Skeletal muscle satellite cell (primary cell): ENCODE results near the gene ADAM15.

Experiments
- H3K27me3 ChIP-seq: 2 replicates; pipeline ENCODE4 v1.7.0; 2013; ENCODE audit warnings: low read length; ENCODE audit not compliant: control insufficient read depth, insufficient read depth
- H3K36me3 ChIP-seq: 2 replicates; pipeline ENCODE4 v1.7.0; 2013; ENCODE audit warnings: mild to moderate bottlenecking, control low read depth, low read length; ENCODE audit not compliant: insufficient read depth
- H3K4me1 ChIP-seq: 2 replicates; pipeline ENCODE4 v1.7.0; 2013; ENCODE audit warnings: low read length; ENCODE audit not compliant: control insufficient read depth, insufficient read depth
- H3K4me2 ChIP-seq: 2 replicates; pipeline ENCODE4 v1.7.0; 2013; ENCODE audit warnings: mild to moderate bottlenecking, low read length
- H3K4me3 ChIP-seq: 2 replicates; pipeline ENCODE4 v1.7.0; 2013; ENCODE audit warnings: low read length
- H3K9ac ChIP-seq: 2 replicates; pipeline ENCODE4 v1.7.0; 2013; ENCODE audit warnings: mild to moderate bottlenecking, low read depth, low read length, moderate library complexity
- H3K9me3 ChIP-seq: replicated peaks from 2 replicates; pipeline ENCODE4 v1.7.0; 2013; ENCODE audit warnings: mild to moderate bottlenecking, control low read depth, low read length

The ADAM15 gene

DNA sequence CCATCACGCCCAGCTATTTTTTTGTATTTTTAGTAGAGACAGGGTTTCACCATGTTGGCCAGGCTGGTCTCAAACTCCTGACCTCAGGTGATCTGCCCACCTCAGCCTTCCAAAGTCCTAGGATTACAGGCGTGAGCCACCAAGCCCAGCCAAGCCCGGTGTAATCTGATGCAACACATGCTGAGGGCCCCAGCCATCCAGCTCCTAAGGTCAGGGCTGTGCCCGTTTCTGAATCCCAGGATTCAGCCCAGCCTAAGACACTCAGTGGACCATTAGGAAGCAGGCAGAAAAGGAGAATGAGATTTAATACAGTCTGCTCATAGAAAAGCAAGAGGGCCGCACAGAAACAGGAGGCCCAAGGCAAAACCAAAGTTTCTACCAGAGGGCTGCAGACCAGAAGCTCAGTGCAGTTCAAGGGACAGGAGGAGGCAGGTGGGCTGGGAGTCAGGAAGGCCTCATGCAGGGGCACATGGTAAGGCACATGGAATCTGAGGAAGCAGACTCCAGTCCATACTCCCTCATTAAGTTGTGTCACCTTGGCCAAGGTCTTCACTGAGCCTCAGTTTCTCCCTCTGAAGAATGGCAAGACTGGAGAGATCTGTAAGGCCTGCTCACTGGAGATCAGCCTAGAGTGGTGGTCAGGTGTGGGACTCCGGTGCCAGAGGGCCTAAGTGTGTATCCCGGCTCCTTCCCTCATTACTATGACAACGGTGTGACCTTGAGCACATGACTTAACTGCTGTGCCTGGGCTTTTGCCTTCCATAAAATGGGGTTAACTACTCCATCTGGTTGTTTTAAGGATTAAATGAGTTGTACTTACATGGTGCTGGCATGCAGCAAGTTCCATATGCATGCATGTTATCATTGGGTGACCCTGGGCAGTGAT is 2.4 kb upstream of the ADAM15 start:
- peaks cover 36% of the 10 kb centered on the region for H3K4me1 ChIP-seq
- no peaks in the 10 kb centered on the region for H3K9me3 ChIP-seq
- peaks cover 6% of the 10 kb centered on the region for H3K36me3 ChIP-seq
- no peak overlapping the region for H3K4me3 ChIP-seq
- H3K27me3 ChIP-seq: no peaks in the 10 kb centered on the region
- H3K4me2 ChIP-seq: no peak overlapping the region
- H3K9ac ChIP-seq: no peak overlapping the region

DNA sequence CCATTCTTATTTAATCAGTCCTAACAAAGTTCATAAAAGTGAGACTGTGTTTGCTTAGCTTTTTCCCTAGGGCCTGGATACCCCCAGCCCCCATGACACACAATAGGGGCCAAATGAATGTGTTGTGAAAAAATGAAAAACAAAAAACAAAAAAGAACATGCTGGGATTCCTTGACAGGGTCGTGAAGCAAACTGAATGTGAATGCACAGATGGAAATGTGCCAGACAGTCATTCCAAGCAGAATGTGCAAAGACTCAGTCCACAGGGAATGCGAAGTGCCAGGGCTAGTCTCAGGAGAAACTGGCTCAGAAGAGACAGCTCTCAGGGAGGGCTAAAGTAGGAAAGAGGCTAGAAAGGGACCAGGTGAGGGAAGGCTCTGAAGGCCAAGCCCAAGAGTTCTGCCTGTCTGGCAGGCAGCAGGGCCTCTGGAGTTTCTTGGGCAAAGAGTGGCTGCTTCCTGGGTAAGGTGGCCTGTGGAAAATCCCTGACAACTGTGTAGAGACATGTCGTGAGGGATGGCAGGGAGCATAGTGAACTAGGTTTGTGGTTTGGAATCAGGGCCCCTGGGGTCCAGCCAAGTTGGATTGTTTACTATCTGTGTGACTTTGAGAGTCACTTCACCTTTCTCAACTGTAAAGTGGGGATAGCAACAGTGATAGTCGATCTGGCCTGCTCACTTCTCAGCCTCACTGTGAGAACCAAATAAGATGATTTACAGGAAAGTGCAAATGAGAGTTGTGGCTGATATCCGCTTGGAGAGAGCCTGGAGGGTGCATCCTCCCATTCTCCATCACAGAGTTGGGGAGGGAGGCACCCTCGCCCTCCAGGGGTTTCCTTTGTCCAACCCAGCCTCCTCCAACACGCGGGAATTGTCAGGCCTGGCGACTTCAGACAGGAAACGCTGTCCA is 1.2 kb upstream of the ADAM15 start:
- Histone ChIP-seq H3K4me3 (peak overlapping the region; percentile 84), H3K27me3 (no peaks in the 10 kb centered on the region), H3K4me1 (peaks cover 32% of the 10 kb centered on the region), H3K4me2 (peak overlapping the region; percentile 97), H3K36me3 (peaks cover 13% of the 10 kb centered on the region), H3K9me3 (no peaks in the 10 kb centered on the region), H3K9ac (peak overlapping the region; percentile 76)

DNA sequence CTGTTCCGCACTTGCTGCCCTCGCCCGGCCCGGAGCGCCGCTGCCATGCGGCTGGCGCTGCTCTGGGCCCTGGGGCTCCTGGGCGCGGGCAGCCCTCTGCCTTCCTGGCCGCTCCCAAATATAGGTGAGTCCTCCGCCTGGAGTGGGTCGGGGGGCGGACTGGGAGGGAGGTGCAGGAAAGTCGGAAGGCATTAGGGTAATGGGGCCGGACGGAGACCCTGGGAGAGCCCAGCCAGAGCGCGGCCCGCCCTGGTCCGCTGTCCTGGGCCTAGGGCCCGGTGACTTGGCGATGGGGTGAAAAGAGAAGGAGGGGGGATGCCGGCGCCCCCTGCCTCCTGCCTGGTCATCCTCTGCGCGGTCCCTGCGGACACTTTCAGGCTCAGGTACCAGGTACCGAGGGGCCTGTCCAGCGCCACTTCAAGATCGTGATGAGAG is 243 bp downstream of the ADAM15 start:
- peak overlapping the region; percentile 84 for H3K9ac ChIP-seq
- H3K9me3 ChIP-seq: no peaks in the 10 kb centered on the region
- H3K4me2 ChIP-seq: peak overlapping the region; percentile 97

DNA sequence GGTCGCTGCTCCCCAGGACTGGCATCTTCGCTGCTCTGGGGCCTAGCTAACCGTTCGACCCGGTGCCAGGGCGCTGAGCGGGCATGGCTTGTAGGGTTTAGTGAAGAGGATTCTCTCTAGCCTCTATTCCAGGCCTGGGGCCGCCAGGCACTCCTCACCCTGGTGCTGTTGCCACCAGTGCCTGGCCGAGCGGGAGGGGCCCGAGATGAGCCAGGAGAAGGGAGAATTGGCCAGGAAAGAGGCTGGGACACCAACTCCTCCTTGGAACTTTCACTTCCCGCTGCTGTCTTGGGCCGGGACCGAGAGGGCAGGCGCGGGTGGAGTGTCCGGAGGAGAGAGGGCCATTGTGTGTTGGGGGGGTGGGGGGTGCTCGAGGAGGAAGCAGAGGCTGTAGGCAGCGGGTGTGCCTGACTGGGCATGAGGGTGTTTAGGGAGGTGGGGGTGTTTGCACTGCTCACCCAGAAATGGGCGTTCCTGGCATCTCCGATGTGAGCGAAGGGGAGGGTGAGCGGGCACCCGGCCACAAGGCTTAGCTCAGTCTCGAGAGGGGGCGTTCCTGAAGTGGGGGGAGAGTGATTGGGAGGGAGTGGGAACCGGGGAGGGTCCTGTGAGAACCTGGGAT is 772 bp downstream of the ADAM15 start:
- Histone ChIP-seq H3K27me3 (no peaks in the 10 kb centered on the region), H3K4me1 (peaks cover 27% of the 10 kb centered on the region), H3K4me2 (peak overlapping the region; percentile 97), H3K9me3 (no peaks in the 10 kb centered on the region), H3K9ac (peak overlapping the region; percentile 84), H3K36me3 (peaks cover 28% of the 10 kb centered on the region), H3K4me3 (peak overlapping the region; percentile 84)

More for the DNA sequence above, 243 bp downstream of the ADAM15 start:
- peaks cover 23% of the 10 kb centered on the region for H3K36me3 ChIP-seq
- peaks cover 27% of the 10 kb centered on the region for H3K4me1 ChIP-seq
- H3K4me3 ChIP-seq: peak overlapping the region; percentile 84
- no peaks in the 10 kb centered on the region for H3K27me3 ChIP-seq

DNA sequence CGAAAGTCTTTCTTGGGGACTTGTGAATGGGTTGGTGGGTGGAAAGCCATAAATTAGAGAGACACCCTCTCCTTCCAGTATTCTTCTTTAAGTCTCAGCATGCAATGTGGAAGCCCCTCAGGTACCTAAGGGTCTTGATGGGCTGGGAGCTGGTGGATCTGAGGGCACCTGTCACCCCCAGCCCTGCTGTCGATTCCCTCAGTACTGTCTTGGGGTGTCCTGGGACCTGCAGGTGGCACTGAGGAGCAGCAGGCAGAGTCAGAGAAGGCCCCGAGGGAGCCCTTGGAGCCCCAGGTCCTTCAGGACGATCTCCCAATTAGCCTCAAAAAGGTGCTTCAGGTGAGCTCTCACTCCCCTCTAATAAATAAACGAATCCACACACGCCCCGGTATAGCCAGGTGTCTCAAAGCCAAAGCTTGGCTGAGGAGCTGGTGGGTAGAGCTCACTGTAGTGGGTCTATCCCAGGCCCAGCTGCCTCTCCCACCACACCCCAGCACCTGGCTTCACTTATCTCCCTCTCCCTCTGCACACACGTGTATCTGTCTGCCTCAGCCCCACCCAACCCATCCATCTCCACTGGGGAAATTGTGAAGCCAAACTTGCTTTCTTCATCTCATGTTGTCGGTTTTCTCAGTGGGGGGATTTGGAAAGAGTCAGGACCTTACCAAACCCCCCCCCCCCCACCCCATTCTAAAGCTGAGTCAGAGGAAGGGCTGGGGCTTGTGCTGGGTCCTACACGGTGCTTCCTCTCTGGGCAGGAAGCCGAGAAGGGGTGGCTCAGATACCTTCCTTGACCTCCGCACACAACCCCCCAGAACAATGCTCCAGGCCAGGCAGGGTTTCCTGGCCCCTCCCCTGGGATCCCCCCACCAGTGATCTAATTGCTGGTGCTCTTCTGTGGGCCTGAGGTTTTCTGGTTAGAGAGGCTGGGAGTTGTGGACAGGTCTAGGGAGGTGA is 1.6 kb downstream of the ADAM15 start:
- H3K9ac ChIP-seq: peak overlapping the region; percentile 84
- H3K4me1 ChIP-seq: peaks cover 27% of the 10 kb centered on the region
- H3K4me3 ChIP-seq: peak overlapping the region; percentile 84
- no peaks in the 10 kb centered on the region for H3K27me3 ChIP-seq
- peak overlapping the region; percentile 97 for H3K4me2 ChIP-seq
- H3K36me3 ChIP-seq: peaks cover 36% of the 10 kb centered on the region
- H3K9me3 ChIP-seq: no peaks in the 10 kb centered on the region

DNA sequence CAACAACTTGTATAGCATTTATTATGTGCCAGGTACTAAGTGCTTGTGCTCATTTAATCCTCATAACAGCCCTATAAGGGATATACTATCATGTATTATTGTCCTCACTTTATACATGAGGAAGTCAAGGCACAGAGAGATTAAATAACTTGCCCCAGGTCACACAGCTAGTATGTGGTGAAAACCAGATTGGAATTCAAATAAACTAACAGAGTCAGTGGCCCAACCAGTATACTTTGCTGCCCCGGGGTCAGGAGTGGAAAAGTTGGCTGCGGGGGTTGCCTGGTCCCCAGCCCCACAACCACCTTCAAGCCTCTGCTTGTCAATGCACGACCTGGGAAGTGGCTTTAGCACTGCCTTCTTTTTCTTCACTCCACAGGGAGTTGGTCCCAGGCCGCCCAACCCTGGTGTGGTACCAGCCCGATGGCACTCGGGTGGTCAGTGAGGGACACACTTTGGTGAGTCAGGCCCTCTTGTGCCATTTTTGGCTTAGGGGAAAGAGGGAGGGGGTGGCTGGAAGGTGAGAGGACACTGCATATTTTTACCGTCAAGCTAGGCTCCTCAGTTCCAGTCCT is 2.5 kb downstream of the ADAM15 start:
- Histone ChIP-seq H3K9ac (no peak overlapping the region), H3K4me3 (no peak overlapping the region)

DNA sequence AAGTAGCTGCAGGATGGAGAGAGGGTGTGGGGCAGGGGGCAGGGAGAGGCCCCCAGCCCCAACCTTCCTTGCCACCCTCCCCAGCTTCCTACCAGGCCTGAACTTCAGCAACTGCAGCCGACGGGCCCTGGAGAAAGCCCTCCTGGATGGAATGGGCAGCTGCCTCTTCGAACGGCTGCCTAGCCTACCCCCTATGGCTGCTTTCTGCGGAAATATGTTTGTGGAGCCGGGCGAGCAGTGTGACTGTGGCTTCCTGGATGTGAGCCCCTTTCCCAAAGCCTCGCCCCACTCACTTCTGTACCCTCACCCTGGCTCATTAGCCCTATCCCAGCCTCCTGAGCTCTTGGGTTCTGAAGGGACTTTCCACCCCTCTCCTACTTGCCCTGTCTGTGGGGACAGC is 6.0 kb downstream of the ADAM15 start:
- Histone ChIP-seq H3K36me3 (peaks cover 54% of the 10 kb centered on the region), H3K9ac (no peak overlapping the region), H3K4me1 (peaks cover 16% of the 10 kb centered on the region), H3K9me3 (no peaks in the 10 kb centered on the region), H3K4me2 (no peak overlapping the region), H3K4me3 (no peak overlapping the region), H3K27me3 (no peaks in the 10 kb centered on the region)

More for the DNA sequence above, 2.5 kb downstream of the ADAM15 start:
- H3K9me3 ChIP-seq: no peaks in the 10 kb centered on the region
- H3K36me3 ChIP-seq: peaks cover 45% of the 10 kb centered on the region
- H3K4me2 ChIP-seq: no peak overlapping the region
- H3K4me1 ChIP-seq: peaks cover 27% of the 10 kb centered on the region
- no peaks in the 10 kb centered on the region for H3K27me3 ChIP-seq

DNA sequence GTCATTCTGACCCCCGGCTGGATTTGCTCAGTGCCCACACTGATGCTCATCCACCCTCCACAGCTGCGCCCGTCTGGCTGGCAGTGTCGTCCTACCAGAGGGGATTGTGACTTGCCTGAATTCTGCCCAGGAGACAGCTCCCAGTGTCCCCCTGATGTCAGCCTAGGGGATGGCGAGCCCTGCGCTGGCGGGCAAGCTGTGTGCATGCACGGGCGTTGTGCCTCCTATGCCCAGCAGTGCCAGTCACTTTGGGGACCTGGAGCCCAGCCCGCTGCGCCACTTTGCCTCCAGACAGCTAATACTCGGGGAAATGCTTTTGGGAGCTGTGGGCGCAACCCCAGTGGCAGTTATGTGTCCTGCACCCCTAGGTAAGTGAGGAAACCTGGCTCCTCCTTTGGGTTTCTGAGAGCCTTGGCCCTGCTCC is 6.7 kb downstream of the ADAM15 start:
- Histone ChIP-seq H3K9me3 (no peaks in the 10 kb centered on the region), H3K4me2 (no peak overlapping the region), H3K4me1 (peaks cover 12% of the 10 kb centered on the region), H3K9ac (no peak overlapping the region), H3K27me3 (no peaks in the 10 kb centered on the region), H3K4me3 (no peak overlapping the region), H3K36me3 (peaks cover 54% of the 10 kb centered on the region)

DNA sequence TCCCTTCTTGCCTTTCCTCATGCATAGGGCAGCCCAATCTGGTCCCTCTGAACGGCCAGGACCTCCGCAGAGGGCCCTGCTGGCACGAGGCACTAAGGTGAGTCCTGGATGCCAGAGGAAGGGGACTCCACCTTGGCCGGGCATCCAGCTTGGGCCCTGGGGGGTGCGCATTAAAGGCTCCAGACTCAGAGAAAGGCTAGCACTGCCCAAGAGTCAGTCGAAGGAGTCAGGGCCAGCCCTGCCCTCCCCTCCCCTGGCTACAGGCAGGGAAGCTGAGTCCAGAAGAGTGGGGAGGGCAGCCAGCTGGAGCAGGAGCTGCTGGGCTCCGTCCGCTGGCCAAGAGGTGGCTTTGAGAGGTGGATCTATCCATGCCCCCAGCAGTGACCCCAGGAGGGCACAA is 9.6 kb downstream of the ADAM15 start:
- Histone ChIP-seq H3K4me1 (peaks cover 14% of the 10 kb centered on the region), H3K4me3 (no peak overlapping the region), H3K9me3 (no peaks in the 10 kb centered on the region), H3K36me3 (peaks cover 37% of the 10 kb centered on the region), H3K9ac (no peak overlapping the region), H3K27me3 (no peaks in the 10 kb centered on the region), H3K4me2 (no peak overlapping the region)

DNA sequence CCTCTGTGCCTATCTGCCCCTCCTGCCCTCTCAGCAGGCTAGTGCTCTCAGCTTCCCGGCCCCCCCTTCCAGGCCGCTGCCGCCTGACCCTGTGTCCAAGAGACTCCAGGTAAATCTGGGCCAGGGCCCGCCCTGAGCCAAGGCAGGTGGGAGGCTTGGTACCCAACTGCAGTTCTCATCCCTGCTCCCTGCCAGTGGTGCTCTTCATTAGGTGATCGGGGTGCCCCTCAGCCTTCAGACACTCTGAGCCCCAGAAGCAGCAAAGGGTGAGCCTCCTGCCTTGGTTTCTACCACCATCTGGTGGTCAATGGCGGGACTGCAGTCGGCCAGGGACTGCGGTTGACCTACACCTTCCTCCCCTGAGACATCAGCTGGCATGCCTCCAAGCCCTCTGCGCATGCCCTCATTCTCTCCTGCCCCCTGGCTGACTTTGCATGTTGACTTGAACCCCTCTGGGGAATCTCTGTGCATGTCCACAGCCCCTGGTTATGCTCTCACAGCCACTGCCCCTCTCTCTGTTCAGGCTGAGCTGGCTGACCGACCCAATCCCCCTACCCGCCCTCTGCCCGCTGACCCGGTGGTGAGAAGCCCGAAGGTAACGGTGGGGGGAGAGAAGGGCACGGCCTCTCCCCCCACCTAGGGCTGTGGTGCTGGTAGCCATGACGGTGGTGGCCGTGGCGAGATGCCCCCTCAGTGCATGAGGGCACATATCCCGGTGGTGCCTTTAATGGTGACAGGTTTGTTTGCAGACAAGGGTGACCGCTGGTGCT is 10.4 kb downstream of the ADAM15 start:
- Histone ChIP-seq H3K4me1 (peaks cover 14% of the 10 kb centered on the region), H3K9me3 (no peaks in the 10 kb centered on the region), H3K27me3 (no peaks in the 10 kb centered on the region), H3K4me3 (no peak overlapping the region), H3K9ac (no peak overlapping the region), H3K36me3 (peaks cover 29% of the 10 kb centered on the region), H3K4me2 (no peak overlapping the region)
